RCC 7860 (cell line): ENCODE measurements around the gene DISC1.
"Not testable (repeated sequence)": the region's sequence is repeated elsewhere in the genome, so short reads cannot be mapped to it uniquely, and the experiment has no call there.

ENCODE experiments used
- DNase-seq: peaks from one replicate; pipeline ENCODE4 v3.0.0-alpha.2; 2015; ENCODE audit warnings: low spot score
- FAIRE-seq: peaks from 2 replicates; lab custom pipeline; 2012; peaks lifted over from hg19 to GRCh38; lab: Jason Lieb, UNC

Gene DISC1

DNA sequence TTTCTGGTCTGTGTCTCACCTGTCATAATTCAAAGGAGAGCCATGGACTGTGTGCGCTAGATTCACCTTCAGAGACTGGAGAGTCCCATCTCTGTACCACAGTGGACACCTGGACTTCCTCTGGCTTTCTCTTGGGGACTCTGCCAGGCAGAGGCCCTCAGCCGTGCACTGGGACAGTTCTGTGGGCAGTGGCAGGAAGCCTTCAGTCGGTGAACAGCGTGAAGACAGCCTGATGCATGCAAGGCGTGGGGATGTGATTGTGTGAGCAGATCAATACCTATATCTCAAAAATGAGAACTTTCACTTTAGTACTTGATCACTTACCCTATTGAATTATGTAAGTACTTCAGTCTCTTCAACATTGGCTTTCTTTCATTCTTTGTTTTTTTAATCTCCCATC, 245.3 kb downstream of the DISC1 start:
- DNase-seq (no peak), FAIRE-seq (no peak)

DNA sequence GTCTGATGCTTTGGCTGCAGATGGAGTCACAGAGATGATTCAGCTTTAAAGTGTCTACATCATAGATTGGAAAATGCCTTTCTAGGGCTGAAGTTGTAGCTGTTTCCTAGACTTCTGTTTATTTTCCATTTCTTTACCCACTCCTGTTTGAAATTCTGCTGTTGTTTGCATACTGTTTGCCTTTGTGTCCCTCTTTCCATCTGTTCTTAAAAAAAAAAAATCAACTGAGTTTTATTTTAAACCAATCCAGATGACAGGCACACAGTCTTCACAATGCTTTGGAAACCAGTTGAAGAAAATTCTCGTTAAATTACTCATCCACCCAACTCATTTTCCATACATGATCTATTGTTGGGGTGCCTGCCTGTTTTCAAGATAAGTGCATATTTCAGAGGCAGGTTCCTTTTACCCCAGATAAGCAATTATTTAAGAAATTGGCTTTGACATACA, 245.9 kb downstream of the DISC1 start:
- DNase-seq = no peak
- no peak for FAIRE-seq

DNA sequence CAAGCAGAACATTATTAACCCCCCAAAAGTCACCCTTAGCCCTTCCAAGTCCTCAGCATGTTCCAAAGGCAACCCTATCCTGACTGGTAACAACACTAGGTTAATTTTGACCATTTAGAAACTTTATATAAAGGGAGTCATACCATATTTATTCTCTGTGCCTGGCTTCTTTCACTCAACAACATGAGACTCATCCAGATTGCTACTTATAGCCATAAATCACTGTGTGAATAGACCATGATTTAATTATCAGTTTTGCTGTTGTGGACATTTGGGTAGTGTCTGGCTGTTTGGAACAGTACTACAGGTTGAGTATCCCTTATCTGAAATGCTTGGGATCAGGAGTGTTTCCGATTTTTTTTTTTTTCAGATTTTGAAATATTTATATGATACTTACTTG, 252.1 kb downstream of the DISC1 start:
- FAIRE-seq = no peak

DNA sequence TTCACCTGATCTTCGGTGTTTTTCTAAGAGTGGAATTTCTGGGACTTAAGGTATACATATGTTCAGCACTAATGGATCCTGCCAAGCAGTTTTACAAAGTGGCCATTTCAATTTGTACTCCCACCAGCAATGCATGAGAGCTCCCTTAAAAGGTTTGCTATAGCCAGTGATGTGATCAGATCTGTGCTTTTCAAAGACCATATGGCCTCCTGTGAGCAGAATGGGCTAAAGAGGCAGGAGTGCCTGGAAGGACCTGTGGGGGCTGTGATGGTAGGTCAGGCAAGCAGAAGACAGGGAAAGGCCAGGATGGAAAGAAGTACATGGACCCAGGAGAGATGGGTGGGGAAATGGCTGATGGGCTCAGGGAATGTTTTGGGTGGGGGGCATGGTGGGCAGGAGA, 252.7 kb downstream of the DISC1 start:
- DNase-seq (no peak), FAIRE-seq (no peak)

More for the DNA sequence above, 252.1 kb downstream of the DISC1 start:
- no peak for DNase-seq

DNA sequence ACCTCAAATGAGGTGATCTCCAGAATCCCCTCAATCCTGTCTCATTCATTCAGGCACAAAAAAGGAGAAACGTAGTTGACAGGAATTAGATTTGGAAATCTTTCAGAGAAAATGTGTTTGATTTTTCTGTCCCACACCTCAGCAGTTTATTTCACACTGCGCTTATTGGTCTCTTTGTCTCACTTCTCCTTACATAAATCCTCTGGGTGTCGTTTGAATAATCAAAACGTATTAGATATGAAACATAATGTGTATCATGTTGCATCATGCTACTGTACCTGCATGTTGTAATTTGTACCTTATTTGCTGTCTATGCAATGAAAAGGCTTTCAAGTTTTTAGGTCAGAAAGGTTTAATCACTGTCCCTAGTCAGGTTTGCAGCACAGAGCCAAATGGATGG, 255.7 kb downstream of the DISC1 start:
- FAIRE-seq (no peak), DNase-seq (no peak)

DNA sequence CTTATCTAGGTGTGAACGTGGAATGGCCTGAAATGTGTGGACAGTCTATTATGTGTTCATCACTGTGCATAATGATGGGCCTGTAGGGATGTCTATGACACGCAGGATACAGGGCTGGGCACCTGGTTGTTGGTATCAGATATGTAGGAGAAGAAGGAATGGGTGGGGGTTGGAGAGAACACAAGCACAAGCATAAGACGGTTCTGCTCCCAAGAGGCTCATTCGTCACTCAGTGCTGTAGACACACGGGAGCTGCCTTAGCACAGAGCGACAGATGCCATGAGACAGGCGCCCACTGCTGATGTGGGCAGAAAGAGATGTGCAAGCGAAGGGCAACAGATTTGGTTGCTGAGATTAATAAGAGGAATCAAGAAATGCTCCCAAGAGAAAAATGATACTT, 256.2 kb downstream of the DISC1 start:
- DNase-seq (no peak), FAIRE-seq (no peak)

DNA sequence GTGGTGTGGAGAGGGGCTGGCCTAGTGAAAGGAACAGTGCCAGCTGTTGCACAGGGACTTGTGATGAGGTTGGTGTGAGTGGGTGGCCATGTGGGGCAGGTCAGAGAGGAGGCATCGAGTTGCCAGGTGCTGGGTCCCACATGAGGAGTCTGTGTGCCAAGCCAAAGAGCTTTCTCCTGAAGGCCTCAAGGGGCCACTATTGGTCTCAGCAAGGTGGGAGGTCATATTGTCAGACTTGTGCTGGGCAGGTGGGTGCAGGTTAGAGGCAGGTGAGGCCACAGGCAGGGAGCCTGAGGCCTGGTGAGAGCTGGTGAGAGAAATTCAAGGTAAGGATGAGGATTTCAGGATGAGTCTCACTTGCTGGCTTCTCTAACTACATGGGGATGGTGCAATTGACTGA, 256.8 kb downstream of the DISC1 start:
- no peak for DNase-seq
- no peak for FAIRE-seq

DNA sequence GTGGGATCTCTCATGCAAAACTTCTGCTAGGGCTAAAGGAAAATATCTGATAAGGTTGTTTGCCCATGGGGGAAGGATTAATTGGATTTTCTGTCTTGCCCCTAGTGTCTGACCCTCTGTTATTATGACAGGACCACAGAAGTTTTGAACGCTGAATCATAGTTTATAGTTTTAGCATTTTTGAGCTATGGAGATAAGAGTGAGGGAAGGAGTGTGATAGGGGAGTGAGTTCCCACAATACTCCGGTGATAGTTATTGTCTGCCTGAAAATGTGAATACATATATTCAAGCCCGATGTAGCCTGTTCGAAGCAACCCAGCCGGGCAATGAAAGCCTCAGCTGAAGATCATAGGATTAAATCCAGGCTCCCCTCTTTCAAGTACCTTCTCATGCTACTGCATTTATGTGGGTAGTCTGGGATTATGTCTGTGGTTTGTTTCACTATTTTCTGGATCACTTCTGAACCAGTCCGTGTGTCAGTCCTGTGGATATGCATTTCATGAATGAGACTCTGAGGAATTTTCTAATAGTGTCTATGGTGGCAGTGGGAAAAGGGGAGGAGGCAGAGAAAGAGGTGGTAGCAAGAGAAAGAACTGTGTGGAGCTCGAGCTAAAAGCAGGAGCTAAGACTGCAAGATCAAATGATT, 258.7 kb downstream of the DISC1 start:
- no peak for FAIRE-seq

DNA sequence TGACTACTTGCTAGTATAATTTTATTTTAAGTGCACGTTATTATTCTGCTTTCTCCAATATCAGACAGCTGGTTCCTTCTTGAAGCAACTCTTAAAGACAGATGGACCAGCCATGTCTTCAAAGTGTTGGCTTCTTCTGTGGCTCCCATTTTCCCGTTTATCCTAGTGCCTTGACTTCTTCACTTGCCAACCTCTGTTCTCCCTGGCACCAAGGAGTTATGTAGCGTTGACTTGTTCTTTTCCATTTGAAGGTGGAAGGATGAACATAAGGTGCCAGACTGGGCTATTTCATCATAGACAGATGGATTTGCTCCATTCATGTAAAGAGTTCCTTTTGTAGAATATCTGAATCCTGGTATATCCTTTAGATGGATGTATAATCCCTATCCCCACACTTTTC, 260.6 kb downstream of the DISC1 start:
- FAIRE-seq = no peak
- no peak for DNase-seq

More for the DNA sequence above, 258.7 kb downstream of the DISC1 start:
- DNase-seq = peak; percentile 32

DNA sequence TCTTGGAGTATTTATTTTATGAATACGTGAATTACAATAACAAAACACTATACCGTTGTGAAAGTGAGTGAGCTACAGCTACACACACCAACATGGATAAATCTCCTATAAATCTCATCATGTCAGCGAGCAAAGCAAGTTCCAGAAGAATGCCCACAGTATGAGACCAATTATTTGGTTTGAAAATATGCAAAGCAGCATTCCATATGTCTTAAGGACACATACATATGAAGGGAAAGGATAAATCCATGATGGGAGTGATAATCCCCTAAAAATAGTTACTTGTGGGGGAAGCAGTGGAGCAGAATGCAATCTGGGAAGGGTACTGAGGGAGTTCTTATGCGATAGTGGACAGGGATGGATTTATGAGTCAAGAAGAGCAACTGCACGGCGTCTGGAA, 261.3 kb downstream of the DISC1 start:
- FAIRE-seq (no peak), DNase-seq (no peak)

DNA sequence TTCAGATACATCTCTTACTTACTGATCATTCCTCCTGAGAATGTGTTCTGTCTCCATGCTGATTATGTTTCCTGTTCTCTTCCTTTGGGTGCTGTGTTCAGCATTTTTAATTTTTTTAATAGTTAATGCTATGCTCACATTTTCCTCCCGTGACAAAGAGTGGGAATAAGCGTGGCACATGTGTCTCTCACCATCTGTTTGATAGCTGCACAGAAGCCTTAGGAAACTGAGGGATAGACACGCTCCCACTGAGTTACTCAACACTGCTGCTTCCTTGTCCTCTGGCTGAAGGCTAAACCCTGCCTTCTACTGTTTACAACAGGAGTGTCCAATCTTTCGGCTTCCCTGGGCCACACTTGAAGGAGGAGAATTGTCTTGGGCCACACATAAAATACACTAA, 264.2 kb downstream of the DISC1 start:
- no peak for FAIRE-seq
- no peak for DNase-seq

DNA sequence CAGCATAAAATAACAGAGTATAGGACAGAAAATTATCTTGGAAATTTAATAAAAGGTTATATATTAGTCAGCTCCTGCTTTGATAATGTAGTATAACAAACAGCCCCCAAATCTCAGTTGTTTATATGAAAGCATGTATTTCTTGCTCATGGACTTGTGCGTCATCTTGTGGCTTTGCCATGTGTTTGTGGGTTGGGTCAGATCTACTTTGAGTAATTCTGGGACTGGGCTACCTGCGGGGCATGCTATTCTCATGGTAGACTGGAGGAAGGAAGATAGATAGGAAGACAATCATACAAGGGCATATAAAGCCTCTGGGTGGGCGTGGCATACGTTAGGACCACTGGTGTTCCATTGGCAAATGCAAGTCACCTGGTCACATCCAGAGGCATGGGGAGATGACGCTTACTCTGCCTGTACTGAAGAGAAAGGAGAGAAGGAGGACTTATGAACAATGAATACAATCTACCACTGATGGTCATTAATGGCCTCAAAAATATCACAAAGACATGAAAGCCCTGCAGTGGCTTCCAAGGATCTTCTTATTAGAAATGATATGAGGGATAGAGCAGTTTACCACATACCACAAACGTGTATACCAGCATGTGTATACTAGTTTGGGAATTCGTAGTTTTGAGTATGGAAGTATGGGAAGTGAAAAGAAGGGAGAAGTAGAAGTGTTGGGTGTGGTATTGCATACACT, 267.0 kb downstream of the DISC1 start:
- FAIRE-seq = no peak
- no peak for DNase-seq

DNA sequence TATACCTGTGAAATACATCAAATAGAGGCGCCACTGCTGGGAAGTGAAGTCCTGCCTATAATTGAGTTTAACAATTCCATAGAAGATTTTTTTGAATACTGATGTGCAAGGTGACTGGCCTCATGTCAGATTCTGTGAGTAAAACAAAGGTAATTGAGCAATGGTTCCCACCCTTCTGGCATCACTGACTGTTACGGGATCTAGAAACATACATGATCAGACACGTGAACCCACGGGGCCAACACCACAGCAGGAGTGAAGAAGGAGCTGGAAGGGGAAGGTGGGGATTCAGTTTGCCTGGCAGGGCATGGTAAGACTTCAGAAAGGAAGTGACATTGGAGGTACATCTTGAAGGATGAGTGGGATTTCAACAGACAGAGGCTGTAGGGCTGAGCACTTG, 270.2 kb downstream of the DISC1 start:
- no peak for FAIRE-seq
- no peak for DNase-seq

DNA sequence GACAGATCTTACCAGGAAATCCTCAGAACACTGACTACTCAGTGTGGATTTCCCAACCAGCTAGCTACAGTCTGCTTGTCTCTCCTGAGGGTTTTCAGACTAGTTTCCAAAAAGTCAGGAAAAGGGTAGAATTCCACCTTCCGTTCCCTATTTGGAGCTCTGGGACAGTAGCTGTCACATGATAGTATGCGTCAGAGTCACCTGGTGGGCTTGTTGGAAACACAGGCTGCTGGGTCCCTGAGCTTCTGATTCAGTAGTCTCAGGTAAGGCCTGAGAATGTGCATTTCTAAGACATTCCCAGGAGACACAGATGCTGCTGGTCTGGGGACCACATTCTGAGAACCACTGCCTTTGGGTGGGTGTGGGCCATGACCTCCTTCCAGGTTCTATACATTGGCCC, 272.5 kb downstream of the DISC1 start:
- no peak for FAIRE-seq

DNA sequence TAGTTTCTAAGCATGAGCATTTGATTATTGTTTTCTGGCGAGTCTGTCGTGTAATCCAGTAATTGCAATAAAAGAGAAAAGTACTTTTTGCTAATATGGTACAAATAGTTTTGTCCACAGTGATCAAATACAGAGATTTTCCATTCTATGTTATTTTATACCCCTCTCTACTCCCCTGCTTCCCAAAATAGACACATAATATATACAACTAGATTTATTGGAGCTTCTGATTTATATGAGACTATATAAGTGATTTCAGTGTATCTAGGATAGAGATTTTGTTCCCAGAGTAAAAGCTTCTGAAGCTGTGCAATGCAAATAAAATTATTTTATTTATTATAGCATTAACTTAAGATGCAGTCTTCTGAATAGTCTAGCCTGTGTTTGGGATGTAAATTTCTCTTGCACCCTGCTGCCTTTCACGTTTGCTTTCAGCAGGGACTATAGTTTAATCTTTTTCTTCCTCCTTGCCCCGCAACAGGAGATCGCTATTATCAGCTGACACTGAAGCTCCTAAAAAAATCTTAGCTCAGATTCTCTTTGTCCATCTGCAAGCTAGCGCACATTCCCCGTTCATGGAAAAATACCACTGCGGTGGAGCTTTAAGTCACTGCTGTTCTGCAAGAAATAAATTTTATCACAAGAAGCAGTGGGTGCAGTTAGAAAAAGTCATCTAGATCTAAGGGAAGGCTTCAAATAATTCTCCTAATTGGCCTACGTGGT, 273.3 kb downstream of the DISC1 start:
- FAIRE-seq = no peak
- DNase-seq = no peak

More for the DNA sequence above, 272.5 kb downstream of the DISC1 start:
- no peak for DNase-seq

DNA sequence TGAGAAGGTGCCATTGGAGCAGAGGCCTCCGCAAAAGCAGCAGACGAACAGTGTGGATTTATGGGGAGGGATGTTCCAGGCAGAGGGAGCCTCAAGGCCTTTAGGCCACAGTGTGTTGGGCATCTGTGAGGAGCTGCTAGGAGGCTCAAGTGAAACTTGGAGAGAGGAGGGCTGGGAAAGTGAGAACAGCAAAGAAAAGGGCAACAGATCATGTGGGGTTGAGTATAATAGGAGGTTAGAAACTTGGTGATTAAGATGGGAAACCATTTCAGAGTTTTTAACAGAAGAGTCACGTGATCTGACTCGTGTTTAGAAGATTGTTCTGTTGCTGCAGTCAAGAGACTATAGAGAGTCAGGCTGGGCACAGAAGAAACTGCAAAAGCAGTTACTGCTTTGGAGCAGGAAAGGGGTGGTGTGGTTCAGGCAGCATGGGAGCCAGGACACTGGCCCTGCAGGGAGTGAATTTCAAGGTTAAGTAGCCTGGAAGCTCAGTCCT, 277.0 kb downstream of the DISC1 start:
- FAIRE-seq (no peak), DNase-seq (no peak)

DNA sequence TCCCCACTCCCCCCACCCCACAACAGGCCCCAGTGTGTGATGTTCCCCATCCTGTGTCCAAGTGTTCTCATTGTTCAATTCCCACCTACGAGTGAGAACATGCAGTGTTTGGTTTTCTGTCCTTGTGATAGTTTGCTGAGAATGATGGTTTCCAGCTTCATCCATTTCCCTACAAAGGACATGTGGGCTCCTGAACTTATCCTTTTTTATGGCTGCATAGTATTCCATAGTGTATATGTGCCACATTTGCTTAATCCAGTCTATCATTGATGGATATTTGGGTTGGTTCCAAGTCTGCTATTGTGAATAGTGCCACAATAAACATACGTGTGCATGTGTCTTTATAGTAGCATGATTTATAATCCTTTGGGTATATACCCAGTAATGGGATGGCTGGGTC, 280.7 kb downstream of the DISC1 start:
- DNase-seq, FAIRE-seq: not testable (repeated sequence)

DNA sequence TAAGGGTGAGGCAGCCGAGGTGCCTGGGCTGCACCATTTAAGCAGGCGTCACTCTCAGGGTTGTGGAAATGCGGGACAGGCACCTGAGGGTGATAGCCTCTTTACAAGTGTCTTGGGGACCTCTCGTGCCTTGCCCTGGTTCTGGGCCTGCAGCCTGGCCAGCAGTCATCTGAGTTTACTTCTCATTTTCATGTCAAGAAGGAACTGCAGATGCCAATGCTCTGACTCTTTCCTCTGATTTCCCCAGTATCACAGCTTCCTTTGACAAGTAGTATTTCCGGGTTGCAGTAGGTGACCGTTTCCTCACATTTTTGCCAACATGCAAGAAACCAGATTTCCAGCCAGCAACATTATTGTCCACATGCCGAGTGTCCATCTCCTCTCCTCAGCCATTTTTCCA, 286.9 kb downstream of the DISC1 start:
- DNase-seq (no peak), FAIRE-seq (no peak)

DNA sequence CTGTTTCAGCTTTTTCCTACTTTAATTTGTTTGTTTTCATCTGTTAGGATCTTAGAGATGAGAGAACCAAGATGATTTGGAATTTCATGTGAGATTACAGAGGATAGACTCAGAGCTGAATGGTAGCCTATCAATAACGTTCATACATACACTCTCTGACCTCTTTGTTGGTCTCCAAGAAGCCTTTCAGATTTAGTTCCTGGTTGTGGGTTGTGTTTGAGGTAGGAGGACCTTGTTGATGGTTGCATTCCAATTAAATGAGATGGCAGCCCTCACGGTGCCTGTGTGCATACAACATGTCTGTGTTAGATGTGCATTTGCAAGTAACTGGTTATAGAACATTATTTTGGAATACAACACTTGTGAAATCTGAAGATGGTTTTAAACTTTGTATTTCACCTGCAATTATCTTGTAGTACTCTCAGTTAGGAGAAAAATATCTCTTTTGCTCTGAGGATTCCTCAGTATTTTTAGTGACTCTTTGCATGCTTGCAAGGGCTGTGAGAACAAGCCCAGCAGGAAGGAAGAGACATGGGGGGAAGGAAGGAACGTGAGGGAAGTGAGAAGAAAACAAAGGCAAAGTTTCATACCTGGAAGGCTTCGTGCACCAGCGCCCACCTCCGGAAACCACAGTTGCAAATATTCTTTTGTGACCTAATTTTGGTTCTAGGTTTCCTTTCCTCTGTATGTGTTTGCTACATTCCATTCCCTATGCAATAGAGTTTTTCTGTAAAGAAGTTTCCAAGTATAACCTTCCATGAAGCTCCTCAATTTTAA, 291.8 kb downstream of the DISC1 start:
- DNase-seq (no peak), FAIRE-seq (no peak)

DNA sequence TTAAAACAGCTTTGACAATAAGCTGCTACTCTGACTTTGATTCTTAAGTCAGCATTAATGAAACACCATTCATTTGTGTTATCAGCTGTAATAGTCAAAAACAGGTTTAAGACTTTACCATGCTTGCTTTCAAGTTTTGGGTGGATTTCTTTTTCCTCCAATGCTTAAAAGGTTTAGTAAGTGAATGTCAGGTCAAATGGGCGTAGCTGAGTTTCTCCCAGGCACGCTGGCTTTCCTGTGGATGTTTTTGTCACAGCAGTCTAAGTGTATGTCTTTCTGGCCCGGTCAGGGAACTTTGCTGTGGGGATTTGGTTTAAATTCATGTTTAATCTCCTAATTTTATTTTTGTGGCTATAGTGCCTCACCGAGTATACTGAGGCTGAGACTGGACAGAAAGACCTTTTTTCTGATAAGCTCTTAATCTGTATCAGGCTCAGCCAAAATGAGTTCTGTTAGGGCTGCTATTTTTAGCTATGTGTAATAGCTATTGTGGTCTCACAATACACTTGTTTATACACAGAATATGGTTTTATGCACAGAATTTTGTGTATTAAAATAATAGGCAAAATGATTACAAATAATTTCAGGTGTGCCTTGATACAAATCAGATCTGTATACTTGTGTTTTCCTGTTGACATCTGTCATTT, 292.8 kb downstream of the DISC1 start:
- no peak for FAIRE-seq
- DNase-seq = no peak

DNA sequence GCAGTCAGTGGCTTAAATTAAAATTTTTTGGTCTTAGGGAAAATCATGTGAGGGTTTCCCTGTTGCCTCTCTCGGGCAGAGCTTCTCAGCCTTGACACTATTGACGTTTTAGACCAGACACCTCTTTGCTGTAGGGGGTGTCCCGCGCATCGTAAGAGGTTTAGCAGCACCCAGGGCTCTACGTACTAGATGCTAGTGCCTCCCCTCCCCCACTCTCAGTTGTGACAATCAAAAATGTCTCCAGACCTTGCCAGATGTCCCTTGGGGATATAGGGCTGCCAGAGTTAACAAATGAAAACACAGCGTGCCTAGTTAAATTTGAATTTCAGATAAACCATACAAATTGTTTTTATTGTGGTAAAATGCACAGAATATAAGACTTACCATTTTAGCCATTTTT, 293.3 kb downstream of the DISC1 start:
- FAIRE-seq = no peak
- DNase-seq = no peak
